Chondrocyte (in vitro differentiated cells): ENCODE measurements around the gene INSIG1. TPM values are rescaled to one million over a fixed set of nuclear protein-coding genes. Genes with fewer than 3 reads are reported as not detected.

Source experiments
- DNase-seq: peaks from one replicate; pipeline ENCODE4 v3.0.0; 2021; ENCODE audit warnings: mixed read lengths, low spot score
- H3K27ac Mint-ChIP-seq: one replicate; pipeline ENCODE4 v1.8.0; 2021; ENCODE audit warnings: mild to moderate bottlenecking, moderate library complexity, mixed read lengths; ENCODE audit not compliant: unreplicated experiment
- H3K27me3 Mint-ChIP-seq: 2 replicates; pipeline ENCODE4 v1.8.0; 2021; ENCODE audit warnings: low read depth, mixed read lengths
- H3K36me3 Mint-ChIP-seq: 2 replicates; pipeline ENCODE4 v1.8.0; 2021; ENCODE audit warnings: low read depth, mixed read lengths
- H3K4me1 Mint-ChIP-seq: 2 replicates; pipeline ENCODE4 v1.8.0; 2021; ENCODE audit warnings: low read depth, mild to moderate bottlenecking, mixed read lengths
- H3K4me3 Mint-ChIP-seq: one replicate; pipeline ENCODE4 v1.8.0; 2021; ENCODE audit warnings: mild to moderate bottlenecking, moderate library complexity, mixed read lengths; ENCODE audit not compliant: unreplicated experiment
- H3K9me3 Mint-ChIP-seq: 2 replicates; pipeline ENCODE4 v1.8.0; 2021; ENCODE audit warnings: low read depth, mixed read lengths
- CTCF ChIP-seq: fragments of 200-600 bp; sonication (generic); IDR thresholded peaks from 2 replicates; pipeline ENCODE4 v1.5.0; 2021; ENCODE audit warnings: antibody characterized with exemption, mild to moderate bottlenecking, moderate library complexity
- total RNA-seq: library from RNA; stranded (reverse); gene quantifications from 3 replicates; pipeline ENCODE4 v1.2.1, GENCODE V29; 2021

Gene INSIG1
- total RNA-seq, 1 donor from 2014 or later, result 31.8 TPM

GRCh38 chr7:155315977-155316376 is 18.3 kb downstream of the INSIG1 start:
- Mint-ChIP-seq H3K9me3 (peaks cover 9% of the 10 kb centered on the region), H3K27me3 (peaks cover 19% of the 10 kb centered on the region), H3K27ac (no peak overlapping the region), H3K4me1 (no peaks in the 10 kb centered on the region), H3K4me3 (no peak overlapping the region), H3K36me3 (peaks cover 4% of the 10 kb centered on the region)
- no peak for DNase-seq
- TF ChIP-seq CTCF, result no peak

- no peak for TF ChIP-seq CTCF
These were observed 18.9 kb downstream of the INSIG1 start for GRCh38 chr7:155316427-155317113.

GRCh38 chr7:155317114-155317434 is 19.4 kb downstream of the INSIG1 start:
- no peak overlapping the region for H3K27ac Mint-ChIP-seq

More at GRCh38 chr7:155316427-155317113, 18.9 kb downstream of the INSIG1 start:
- DNase-seq, result no peak
- Mint-ChIP-seq H3K36me3 (peaks cover 1% of the 10 kb centered on the region), H3K9me3 (peaks cover 9% of the 10 kb centered on the region), H3K27ac (no peak overlapping the region), H3K27me3 (peaks cover 19% of the 10 kb centered on the region), H3K4me3 (no peak overlapping the region), H3K4me1 (no peaks in the 10 kb centered on the region)

GRCh38 chr7:155318245-155318644 is 20.6 kb downstream of the INSIG1 start:
- TF ChIP-seq CTCF, result no peak
- Mint-ChIP-seq H3K27ac (no peak overlapping the region), H3K4me3 (no peak overlapping the region), H3K36me3 (peaks cover 1% of the 10 kb centered on the region), H3K4me1 (no peaks in the 10 kb centered on the region), H3K9me3 (peaks cover 11% of the 10 kb centered on the region), H3K27me3 (peaks cover 20% of the 10 kb centered on the region)
- no peak for DNase-seq

More at GRCh38 chr7:155317114-155317434, 19.4 kb downstream of the INSIG1 start:
- H3K36me3 Mint-ChIP-seq, result peaks cover 1% of the 10 kb centered on the region
- no peak for TF ChIP-seq CTCF
- H3K9me3 Mint-ChIP-seq, result peaks cover 9% of the 10 kb centered on the region
- H3K27me3 Mint-ChIP-seq, result peaks cover 19% of the 10 kb centered on the region
- DNase-seq, result no peak
- H3K4me3 Mint-ChIP-seq, result no peak overlapping the region
- no peaks in the 10 kb centered on the region for H3K4me1 Mint-ChIP-seq

- H3K27me3 Mint-ChIP-seq, result peaks cover 47% of the 10 kb centered on the region
- H3K27ac Mint-ChIP-seq, result no peak overlapping the region
- H3K4me3 Mint-ChIP-seq, result no peak overlapping the region
- no peaks in the 10 kb centered on the region for H3K4me1 Mint-ChIP-seq
- peaks cover 4% of the 10 kb centered on the region for H3K9me3 Mint-ChIP-seq
- DNase-seq, result no peak
- no peak for TF ChIP-seq CTCF
- H3K36me3 Mint-ChIP-seq, result peaks cover 2% of the 10 kb centered on the region
These were observed 24.9 kb downstream of the INSIG1 start for GRCh38 chr7:155322530-155322929.
